GM18867 (cell line): ENCODE measurements around the gene MPZL3.
"Not testable (repeated sequence)": the region's sequence is repeated elsewhere in the genome, so short reads cannot be mapped to it uniquely, and the experiment has no call there.

Experiments
- ATAC-seq: cut with Tn5 transposase; IDR thresholded peaks from one replicate; pipeline ENCODE4 v1.9.1; 2021; ENCODE audit warnings: mild to moderate bottlenecking, moderate library complexity; ENCODE audit not compliant: unreplicated experiment

The MPZL3 gene

DNA sequence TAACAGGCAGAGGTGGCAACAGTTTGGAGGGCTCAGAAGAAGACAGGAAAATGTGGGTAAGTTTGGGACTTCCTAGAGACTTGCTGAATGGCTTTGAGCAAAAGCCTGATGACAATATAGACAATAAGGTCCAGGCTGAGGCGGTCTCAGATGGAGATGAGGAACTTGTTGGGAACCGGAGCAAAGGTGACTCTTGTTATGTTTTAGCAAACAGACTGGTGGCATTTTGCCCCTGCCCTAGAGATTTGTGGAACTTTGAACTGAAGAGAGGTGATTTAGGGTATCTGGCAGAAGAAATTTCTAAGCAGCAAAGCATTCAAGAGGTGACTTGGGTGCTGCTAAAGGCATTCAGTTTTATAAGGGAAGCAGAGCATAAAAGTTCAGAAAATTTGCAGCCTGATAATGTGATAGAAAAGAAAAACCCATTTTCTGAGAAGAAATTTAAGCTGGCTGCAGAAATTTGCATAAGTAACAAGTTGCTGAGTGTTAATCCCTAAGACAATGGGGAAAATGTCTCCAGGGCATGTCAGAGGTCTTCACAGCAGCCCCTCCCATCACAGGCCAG lies 61.1 kb downstream of the MPZL3 start:
- ATAC-seq: not testable (repeated sequence)

DNA sequence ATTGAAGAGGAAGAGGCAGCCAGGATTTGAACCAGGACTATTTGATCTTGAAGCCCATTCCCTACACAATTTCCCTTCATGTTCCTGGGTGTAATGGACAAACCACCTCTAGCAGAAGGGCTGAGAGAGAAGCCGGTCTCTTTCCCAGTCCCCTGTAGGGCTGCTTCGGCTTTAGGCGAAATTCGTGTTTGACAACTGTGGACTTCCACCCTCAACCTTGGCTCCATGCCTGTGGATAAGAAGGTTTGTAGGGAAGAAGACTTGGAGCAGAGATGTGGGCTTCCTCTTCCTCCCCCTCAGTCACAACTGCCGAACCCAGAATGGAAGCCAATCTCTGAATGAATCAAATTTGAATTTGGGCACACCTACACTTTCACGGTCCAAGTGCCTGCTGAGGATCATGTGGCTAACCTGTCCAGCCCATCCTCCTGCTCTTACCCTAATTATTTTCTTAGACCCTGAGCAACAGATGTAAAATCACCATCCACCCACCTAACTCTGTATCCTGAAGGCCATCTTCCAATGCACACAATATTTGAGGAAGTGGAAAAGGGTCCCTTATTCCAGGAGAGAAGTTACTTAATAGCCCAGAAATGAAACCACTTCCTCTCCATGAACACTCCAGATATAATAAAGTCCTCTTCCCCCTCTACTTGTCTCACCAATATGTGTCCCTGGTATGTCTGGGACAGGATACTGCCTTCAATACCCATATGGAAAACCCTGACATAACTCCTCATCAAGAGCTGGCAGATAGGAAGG lies 65.6 kb downstream of the MPZL3 start:
- ATAC-seq: no peak

DNA sequence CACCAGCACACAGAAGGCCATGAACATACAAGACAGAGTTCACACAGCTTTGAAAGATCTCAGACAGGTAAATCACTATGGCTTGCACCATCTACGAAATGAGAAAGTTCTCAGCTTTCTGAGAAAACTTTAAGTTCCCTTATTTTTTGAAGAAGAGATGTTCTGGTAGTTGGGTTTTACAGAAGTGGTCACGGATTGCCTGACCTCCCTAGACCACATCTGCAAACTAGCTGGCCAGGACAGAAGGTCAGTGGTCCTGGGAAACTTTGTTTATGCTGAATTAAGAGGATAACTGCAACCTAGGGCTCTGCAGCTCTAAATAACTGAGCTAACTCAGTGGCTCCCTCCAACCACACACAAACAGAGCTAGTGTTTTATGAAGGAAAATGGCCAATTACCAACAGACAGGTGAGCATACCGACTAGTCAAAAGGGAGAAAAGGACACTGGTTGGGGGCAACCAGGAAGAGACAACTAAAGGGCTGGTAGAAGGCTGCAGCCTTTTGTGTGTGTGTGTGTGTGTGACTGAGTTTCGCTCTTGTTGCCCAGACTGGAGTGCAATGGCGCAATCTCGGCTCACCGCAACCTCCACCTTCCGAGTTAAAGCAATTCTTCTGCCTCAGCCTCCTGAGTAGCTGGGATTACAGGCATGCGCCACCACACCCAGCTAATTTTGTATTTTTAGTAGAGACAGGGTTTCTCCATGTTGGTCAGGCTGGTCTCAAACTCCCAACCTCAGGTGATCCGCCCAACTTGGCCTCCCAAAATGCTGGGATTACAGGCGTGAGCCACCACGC lies 67.2 kb downstream of the MPZL3 start:
- ATAC-seq: no peak

DNA sequence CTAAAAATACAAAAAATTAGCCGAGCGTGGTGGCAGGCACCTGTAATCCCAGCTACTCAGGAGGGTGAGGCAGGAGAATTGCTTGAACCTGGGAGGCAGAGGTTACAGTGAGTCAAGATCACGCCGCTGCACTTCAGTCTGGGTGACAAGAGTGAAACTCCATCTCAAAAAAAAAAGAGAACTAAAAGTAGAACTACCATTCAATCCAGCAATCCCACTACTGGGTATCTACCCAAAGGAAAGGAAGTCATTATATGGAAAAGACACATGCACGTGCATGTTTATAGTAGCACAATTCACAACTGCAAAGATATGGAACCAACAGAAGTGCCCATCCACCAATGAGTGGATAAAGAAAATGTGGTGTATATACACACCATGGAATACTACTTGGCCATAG lies 68.5 kb downstream of the MPZL3 start:
- not testable (repeated sequence) for ATAC-seq

DNA sequence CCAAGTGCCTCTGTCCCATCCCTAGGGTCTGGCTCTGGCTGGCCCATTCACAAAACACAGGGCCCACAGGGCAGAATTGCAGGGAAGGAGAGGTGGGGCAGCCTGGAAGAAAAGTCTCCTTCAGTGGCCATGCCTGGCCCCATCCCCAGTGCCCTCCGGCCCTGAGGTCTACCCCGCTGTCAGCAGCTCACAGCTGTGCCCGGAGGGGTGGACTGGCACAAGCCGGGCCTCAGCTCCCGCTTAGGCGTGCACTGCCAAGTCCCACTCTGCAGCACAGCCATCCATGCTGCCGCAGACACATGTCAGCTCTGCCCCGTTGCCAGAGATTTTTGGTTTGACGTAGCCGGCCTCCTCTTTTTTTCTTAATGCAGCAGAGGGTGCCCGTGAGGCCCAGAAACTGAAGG lies 71.9 kb downstream of the MPZL3 start:
- ATAC-seq: no peak

DNA sequence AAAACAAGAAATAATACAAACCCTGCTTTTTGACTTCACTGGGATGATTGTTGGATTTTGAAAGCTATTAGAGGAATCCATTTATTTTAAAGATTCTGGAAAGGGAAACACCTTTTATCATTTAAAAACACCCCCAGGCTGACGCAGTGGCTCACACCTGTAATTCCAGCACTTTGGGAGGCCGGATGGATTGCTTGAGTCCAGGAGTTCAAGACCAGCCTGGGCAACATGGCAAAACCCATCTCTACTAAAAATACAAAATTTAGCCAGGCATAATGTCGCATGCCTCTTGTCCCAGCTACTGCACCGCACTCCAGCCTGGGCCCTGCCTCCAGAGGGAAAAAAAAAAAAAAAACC lies 75.4 kb downstream of the MPZL3 start:
- ATAC-seq: no peak
